Neural progenitor cell (in vitro differentiated cells): ENCODE measurements around the gene CUBN. TPM values are rescaled to one million over a fixed set of nuclear protein-coding genes. Genes with fewer than 3 reads are reported as not detected.
A peak's percentile ranks its signal among the peaks of the same experiment; 100 is the strongest.

Experiments used
- DNase-seq: peaks from one replicate; pipeline ENCODE4 v3.0.0-alpha.2; 2016; ENCODE audit warnings: low spot score
- H2AFZ ChIP-seq: fragments of 200-600 bp; sonication (generic); replicated peaks from 2 replicates; pipeline ENCODE4 v1.6.1; 2016; ENCODE audit warnings: antibody characterized with exemption
- H3F3A ChIP-seq: fragments of 200-600 bp; sonication (generic); 2 replicates; pipeline ENCODE4 v1.6.1; 2016; ENCODE audit warnings: antibody characterized with exemption, low read depth
- H3K27ac ChIP-seq: fragments of 200-600 bp; sonication (generic); 2 replicates; pipeline ENCODE4 v1.5.1; 2016; ENCODE audit warnings: mild to moderate bottlenecking
- H3K27me3 ChIP-seq: fragments of 200-600 bp; sonication (generic); 2 replicates; pipeline ENCODE4 v1.6.1; 2016; ENCODE audit warnings: mild to moderate bottlenecking, moderate library complexity
- H3K36me3 ChIP-seq: fragments of 200-600 bp; sonication (generic); 2 replicates; pipeline ENCODE4 v1.5.1; 2016
- H3K4me1 ChIP-seq: fragments of 200-600 bp; sonication (generic); 2 replicates; pipeline ENCODE4 v1.6.1; 2016; ENCODE audit warnings: mixed run types
- H3K4me2 ChIP-seq: fragments of 200-600 bp; sonication (generic); 2 replicates; pipeline ENCODE4 v1.6.1; 2016
- H3K4me3 ChIP-seq: fragments of 200-600 bp; sonication (generic); 2 replicates; pipeline ENCODE4 v1.5.1; 2016
- H3K79me2 ChIP-seq: fragments of 200-600 bp; sonication (generic); 2 replicates; pipeline ENCODE4 v1.6.1; 2016; ENCODE audit warnings: low read depth
- H3K9ac ChIP-seq: fragments of 200-600 bp; sonication (generic); 2 replicates; pipeline ENCODE4 v1.6.1; 2016
- H3K9me3 ChIP-seq: fragments of 200-600 bp; sonication (generic); 2 replicates; pipeline ENCODE4 v1.5.1; 2016; ENCODE audit warnings: low read depth
- H4K20me1 ChIP-seq: fragments of 200-600 bp; sonication (generic); 2 replicates; pipeline ENCODE4 v1.6.1; 2016; ENCODE audit warnings: low read depth
- H3K27ac Mint-ChIP-seq: 3 replicates; pipeline ENCODE4 v1.8.0; 2021; ENCODE audit warnings: mixed read lengths
- H3K27me3 Mint-ChIP-seq: 2 replicates; pipeline ENCODE4 v1.8.0; 2022; ENCODE audit warnings: low read depth, mild to moderate bottlenecking, inconsistent platforms, moderate library complexity, mixed read lengths; ENCODE audit not compliant: insufficient read depth
- H3K36me3 Mint-ChIP-seq: 3 replicates; pipeline ENCODE4 v1.8.0; 2021; ENCODE audit warnings: mixed read lengths
- H3K4me1 Mint-ChIP-seq: 3 replicates; pipeline ENCODE4 v1.8.0; 2021; ENCODE audit warnings: mixed read lengths
- H3K4me3 Mint-ChIP-seq: 3 replicates; pipeline ENCODE4 v1.8.0; 2021; ENCODE audit warnings: mild to moderate bottlenecking, moderate library complexity, mixed read lengths
- H3K9me3 Mint-ChIP-seq: 3 replicates; pipeline ENCODE4 v1.8.0; 2020; ENCODE audit warnings: mixed read lengths
- CTCF ChIP-seq: fragments of 200-600 bp; sonication (generic); IDR thresholded peaks from 2 replicates; pipeline ENCODE4 v1.5.1; 2017; ENCODE audit warnings: antibody characterized with exemption, mild to moderate bottlenecking
- EZH2 ChIP-seq: fragments of 200-600 bp; sonication (generic); IDR thresholded peaks from 2 replicates; pipeline ENCODE4 v1.6.1; 2017; ENCODE audit warnings: antibody characterized with exemption, mild to moderate bottlenecking, moderate library complexity
- EZH2phosphoT487 ChIP-seq: fragments of 200-600 bp; sonication (generic); IDR thresholded peaks from 2 replicates; pipeline ENCODE4 v1.6.1; 2017; ENCODE audit warnings: antibody characterized with exemption
- total RNA-seq: library from RNA; depleted of rRNA; stranded (reverse); fragments of >200 nt; gene quantifications from 2 replicates; pipeline ENCODE4 v1.2.3, GENCODE V29; 2015; ENCODE audit warnings: low replicate concordance

The CUBN gene
- total RNA-seq, 1 donor from 2014 or later, result 2.2 TPM

- DNase-seq, result no peak
- Mint-ChIP-seq H3K4me1 (peaks cover 44% of the 10 kb centered on the region), H3K27ac (peak overlapping the region; percentile 51), H3K36me3 (peaks cover 3% of the 10 kb centered on the region), H3K9me3 (peaks cover 2% of the 10 kb centered on the region), H3K4me3 (no peak overlapping the region), H3K27me3 (no peaks in the 10 kb centered on the region)
- Histone ChIP-seq H3K27me3 (no peaks in the 10 kb centered on the region), H3K4me2 (no peak overlapping the region), H3K4me3 (no peak overlapping the region), H4K20me1 (no peaks in the 10 kb centered on the region), H3K27ac (no peak overlapping the region), H3K9ac (no peak overlapping the region), H3K36me3 (no peaks in the 10 kb centered on the region), H2AFZ (no peak overlapping the region), H3F3A (no peaks in the 10 kb centered on the region), H3K9me3 (no peaks in the 10 kb centered on the region), H3K79me2 (no peaks in the 10 kb centered on the region), H3K4me1 (peaks cover 4% of the 10 kb centered on the region)
- no peak for TF ChIP-seq EZH2phosphoT487
- no peak for TF ChIP-seq CTCF
- TF ChIP-seq EZH2, result no peak
These were observed 184.0 kb downstream of the CUBN start for GRCh38 chr10:16945593-16945992.

- Histone ChIP-seq H3K27ac (no peak overlapping the region), H3K4me1 (no peaks in the 10 kb centered on the region), H2AFZ (no peak overlapping the region), H3K79me2 (no peaks in the 10 kb centered on the region), H3K36me3 (no peaks in the 10 kb centered on the region), H3K27me3 (no peaks in the 10 kb centered on the region), H3K4me2 (no peak overlapping the region), H3K9me3 (no peaks in the 10 kb centered on the region), H4K20me1 (no peaks in the 10 kb centered on the region), H3K4me3 (no peak overlapping the region), H3K9ac (no peak overlapping the region), H3F3A (no peaks in the 10 kb centered on the region)
- Mint-ChIP-seq H3K27me3 (no peaks in the 10 kb centered on the region), H3K36me3 (peaks cover 3% of the 10 kb centered on the region), H3K4me3 (no peak overlapping the region), H3K27ac (no peak overlapping the region), H3K9me3 (peaks cover 2% of the 10 kb centered on the region), H3K4me1 (peaks cover 42% of the 10 kb centered on the region)
- no peak for DNase-seq
- TF ChIP-seq EZH2phosphoT487 (no peak), EZH2 (no peak), CTCF (no peak)
These were observed 184.6 kb downstream of the CUBN start for GRCh38 chr10:16944986-16945385.

GRCh38 chr10:16944402-16944801, 185.2 kb downstream of the CUBN start:
- no peak overlapping the region for H3K4me3 ChIP-seq
- no peaks in the 10 kb centered on the region for H3K79me2 ChIP-seq
- H3K9me3 ChIP-seq, result no peaks in the 10 kb centered on the region
- no peaks in the 10 kb centered on the region for H3K4me1 ChIP-seq
- Mint-ChIP-seq H3K4me3 (no peak overlapping the region), H3K9me3 (peaks cover 2% of the 10 kb centered on the region), H3K27me3 (no peaks in the 10 kb centered on the region), H3K27ac (peak overlapping the region; percentile 48), H3K4me1 (peaks cover 40% of the 10 kb centered on the region), H3K36me3 (peaks cover 3% of the 10 kb centered on the region)
- no peaks in the 10 kb centered on the region for H3K27me3 ChIP-seq
- no peaks in the 10 kb centered on the region for H4K20me1 ChIP-seq
- no peak overlapping the region for H2AFZ ChIP-seq
- DNase-seq, result no peak
- H3K36me3 ChIP-seq, result no peaks in the 10 kb centered on the region
- H3K4me2 ChIP-seq, result no peak overlapping the region
- TF ChIP-seq CTCF (no peak), EZH2 (no peak), EZH2phosphoT487 (no peak)
- no peak overlapping the region for H3K27ac ChIP-seq
- no peaks in the 10 kb centered on the region for H3F3A ChIP-seq
- no peak overlapping the region for H3K9ac ChIP-seq
